IgD-negative memory B cell (primary cell): ENCODE data around the gene PPARGC1A. TPM values are rescaled to one million over a fixed set of nuclear protein-coding genes. Genes with fewer than 3 reads are reported as not detected.

Experiments used
- H3K27ac Mint-ChIP-seq, 3 donors: one replicate each; pipeline ENCODE4 v1.8.0; 2020 to 2022; ENCODE audit warnings: mild to moderate bottlenecking in 3 of 3, mixed read lengths in 3 of 3, moderate library complexity in 1 of 3
- H3K27me3 Mint-ChIP-seq: one replicate; pipeline ENCODE4 v1.8.0; 2021; ENCODE audit warnings: mixed read lengths
- H3K36me3 Mint-ChIP-seq: one replicate; pipeline ENCODE4 v1.8.0; 2020; ENCODE audit warnings: mild to moderate bottlenecking, mixed read lengths
- H3K4me1 Mint-ChIP-seq, 3 donors: one replicate each; pipeline ENCODE4 v1.8.0; 2020 to 2022; ENCODE audit warnings: mixed read lengths in 3 of 3, mild to moderate bottlenecking in 1 of 3
- H3K4me3 Mint-ChIP-seq, 4 donors: one replicate each; pipeline ENCODE4 v1.8.0; 2020 to 2022; ENCODE audit warnings: mild to moderate bottlenecking in 4 of 4, mixed read lengths in 4 of 4, moderate library complexity in 3 of 4
- H3K9me3 Mint-ChIP-seq, 3 donors: one replicate each; pipeline ENCODE4 v1.8.0; 2020 to 2021; ENCODE audit warnings: mixed read lengths in 3 of 3, mild to moderate bottlenecking in 1 of 3
- polyA plus RNA-seq: library from polyadenylated mRNA; unstranded; fragments of 300-500 nt; fragmentation: Illumina TruSeq; gene quantifications from one replicate; pipeline ENCODE4 v1.2.3, GENCODE V29; 2021

Gene PPARGC1A
- polyA plus RNA-seq, 1 donor from 2014 or later = not detected

- no peaks in the 10 kb centered on the region for H3K36me3 Mint-ChIP-seq
- H3K4me1 Mint-ChIP-seq = no peaks in the 10 kb centered on the region
- H3K27ac Mint-ChIP-seq = no peak overlapping the region
- H3K4me3 Mint-ChIP-seq = no peak overlapping the region
- H3K9me3 Mint-ChIP-seq = peaks cover 3 to 11% (median 5%) of the 10 kb centered on the region in 3 donors
- no peaks in the 10 kb centered on the region for H3K27me3 Mint-ChIP-seq
Measured at GRCh38 chr4:23763559-23763958, 126.3 kb downstream of the PPARGC1A start.

DNA sequence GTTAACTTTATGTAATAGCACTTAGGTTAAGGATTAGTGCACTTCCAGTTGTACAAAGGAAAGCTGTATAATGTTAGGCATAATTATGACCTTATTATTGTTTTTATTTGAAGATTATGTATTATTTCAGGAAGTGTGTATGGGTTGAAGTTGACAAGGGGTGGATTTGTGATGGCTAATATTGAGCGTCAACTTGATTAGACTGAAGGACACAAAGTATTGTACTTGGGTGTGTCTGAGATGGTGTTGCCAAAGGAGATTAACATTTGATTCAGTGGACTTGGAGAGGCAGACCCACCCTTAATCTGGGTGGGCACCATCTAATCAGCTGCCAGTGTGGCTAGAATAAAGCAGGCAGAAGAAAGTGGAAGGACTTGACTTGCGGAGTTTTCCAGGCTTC is 127.3 kb downstream of the PPARGC1A start:
- Mint-ChIP-seq H3K36me3 (no peaks in the 10 kb centered on the region), H3K27me3 (no peaks in the 10 kb centered on the region), H3K9me3 (peaks cover 3 to 12% (median 5%) of the 10 kb centered on the region in 3 donors), H3K4me3 (no peak overlapping the region), H3K4me1 (no peaks in the 10 kb centered on the region), H3K27ac (no peak overlapping the region)

GRCh38 chr4:23759066-23759465 is 130.8 kb downstream of the PPARGC1A start:
- Mint-ChIP-seq H3K4me3 (no peak overlapping the region), H3K27ac (no peak overlapping the region), H3K36me3 (no peaks in the 10 kb centered on the region), H3K27me3 (no peaks in the 10 kb centered on the region), H3K4me1 (no peaks in the 10 kb centered on the region), H3K9me3 (peaks cover 1 to 14% (median 4%) of the 10 kb centered on the region in 3 donors)

GRCh38 chr4:23754688-23755087 is 135.2 kb downstream of the PPARGC1A start:
- H3K9me3 Mint-ChIP-seq = peaks cover 1 to 21% (median 2%) of the 10 kb centered on the region in 3 donors
- no peaks in the 10 kb centered on the region for H3K36me3 Mint-ChIP-seq
- H3K4me1 Mint-ChIP-seq = no peaks in the 10 kb centered on the region
- H3K27ac Mint-ChIP-seq = no peak overlapping the region
- no peaks in the 10 kb centered on the region for H3K27me3 Mint-ChIP-seq
- H3K4me3 Mint-ChIP-seq = no peak overlapping the region

DNA sequence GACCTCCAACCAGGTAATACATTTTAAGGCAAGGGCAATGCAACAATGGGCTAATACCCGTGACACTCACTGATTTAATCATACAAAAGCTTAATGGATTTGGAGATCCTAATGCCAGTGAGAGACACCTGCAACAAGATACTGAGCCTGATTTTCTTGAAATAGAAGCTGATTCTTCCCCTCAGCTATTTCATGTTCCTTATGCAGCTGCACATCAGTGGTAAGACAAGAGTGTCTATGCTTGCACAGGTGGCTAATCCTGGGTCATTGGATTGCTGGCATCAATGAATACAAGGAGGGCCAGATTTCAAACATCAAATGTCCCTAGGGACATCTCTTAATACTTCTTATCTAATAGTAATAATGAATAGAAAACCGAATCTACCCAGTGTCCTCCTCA is 139.7 kb downstream of the PPARGC1A start:
- Mint-ChIP-seq H3K4me1 (no peaks in the 10 kb centered on the region), H3K27me3 (no peaks in the 10 kb centered on the region), H3K36me3 (no peaks in the 10 kb centered on the region), H3K9me3 (peaks cover 2 to 11% (median 5%) of the 10 kb centered on the region in 3 donors), H3K27ac (no peak overlapping the region), H3K4me3 (no peak overlapping the region)

DNA sequence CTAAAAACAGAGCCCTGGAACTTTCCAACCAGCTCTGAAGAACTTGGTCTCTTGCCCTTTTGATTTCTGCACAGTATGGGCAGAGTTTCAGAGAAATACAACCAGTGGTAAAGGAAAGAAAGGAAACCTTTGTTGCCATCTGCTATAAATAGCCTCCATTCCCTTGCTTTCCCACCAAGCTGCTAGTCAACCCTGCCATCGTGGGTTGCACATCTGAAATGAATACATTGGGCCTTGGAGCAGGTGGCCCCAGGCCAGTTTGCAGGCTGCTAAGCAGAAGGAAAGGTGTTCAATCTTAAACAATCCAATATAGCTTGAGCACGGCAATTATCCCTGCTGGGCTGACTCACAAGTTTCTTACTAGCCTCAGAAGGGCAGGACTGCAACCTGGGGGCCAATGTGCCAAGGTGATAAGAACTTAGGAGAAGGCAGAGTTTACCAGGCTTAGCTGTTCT is 142.5 kb downstream of the PPARGC1A start:
- H3K4me3 Mint-ChIP-seq = no peak overlapping the region
- no peaks in the 10 kb centered on the region for H3K36me3 Mint-ChIP-seq
- H3K27me3 Mint-ChIP-seq = no peaks in the 10 kb centered on the region
- peaks cover 4 to 14% (median 5%) of the 10 kb centered on the region in 3 donors for H3K9me3 Mint-ChIP-seq
- H3K4me1 Mint-ChIP-seq = no peaks in the 10 kb centered on the region
- no peak overlapping the region for H3K27ac Mint-ChIP-seq

DNA sequence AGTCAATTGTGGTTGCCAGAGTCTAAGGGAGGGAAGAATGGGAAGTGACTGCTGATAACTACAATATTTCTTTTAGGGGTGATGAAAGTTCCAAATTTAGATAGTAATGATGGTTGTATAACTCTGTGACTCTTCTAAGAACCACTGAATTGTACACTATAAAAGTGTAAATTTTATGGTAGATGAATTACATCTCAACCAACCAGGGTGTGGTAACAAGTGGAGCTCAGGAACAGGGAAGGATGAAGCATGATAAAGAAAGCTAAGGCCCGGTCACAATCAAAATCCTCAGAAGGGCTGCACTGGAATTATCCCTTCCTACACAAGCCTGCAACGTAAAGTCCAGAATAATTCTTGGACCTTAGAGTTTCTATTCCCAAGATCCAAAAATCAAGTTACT is 143.2 kb downstream of the PPARGC1A start:
- peaks cover 2 to 14% (median 5%) of the 10 kb centered on the region in 3 donors for H3K9me3 Mint-ChIP-seq

GRCh38 chr4:23746027-23746426 is 143.8 kb downstream of the PPARGC1A start:
- H3K9me3 Mint-ChIP-seq = peaks cover 2 to 9% (median 5%) of the 10 kb centered on the region in 3 donors
- H3K27ac Mint-ChIP-seq = no peak overlapping the region
- H3K4me3 Mint-ChIP-seq = no peak overlapping the region
- no peaks in the 10 kb centered on the region for H3K36me3 Mint-ChIP-seq
- H3K27me3 Mint-ChIP-seq = no peaks in the 10 kb centered on the region
- H3K4me1 Mint-ChIP-seq = no peaks in the 10 kb centered on the region

More for the DNA sequence above, 143.2 kb downstream of the PPARGC1A start:
- H3K36me3 Mint-ChIP-seq = no peaks in the 10 kb centered on the region
- no peak overlapping the region for H3K27ac Mint-ChIP-seq
- no peak overlapping the region for H3K4me3 Mint-ChIP-seq
- no peaks in the 10 kb centered on the region for H3K27me3 Mint-ChIP-seq
- H3K4me1 Mint-ChIP-seq = no peaks in the 10 kb centered on the region

- no peaks in the 10 kb centered on the region for H3K4me1 Mint-ChIP-seq
- H3K27ac Mint-ChIP-seq = no peak overlapping the region
- H3K9me3 Mint-ChIP-seq = peaks cover 3 to 8% (median 5%) of the 10 kb centered on the region in 3 donors
- no peaks in the 10 kb centered on the region for H3K36me3 Mint-ChIP-seq
- no peaks in the 10 kb centered on the region for H3K27me3 Mint-ChIP-seq
- no peak overlapping the region for H3K4me3 Mint-ChIP-seq
Measured at GRCh38 chr4:23745377-23745776, 144.5 kb downstream of the PPARGC1A start.
